BLaER1 treated with 17β-estradiol and CSF1 and Interleukin-3, amounts not matched to agents 10 nM and 100 nM (cell line): ENCODE data around the gene UBE2I.
"Not testable (repeated sequence)": the region's sequence is repeated elsewhere in the genome, so short reads cannot be mapped to it uniquely, and the experiment has no call there.

ENCODE experiments used
- H3K27ac ChIP-seq, 11 experiments: shearing (Covaris generic); formaldehyde crosslinking; 2 replicates each; pipeline ENCODE4 v1.8.1; 2022
- H3K27me3 ChIP-seq, 11 experiments: shearing (Covaris generic); formaldehyde crosslinking; 2 replicates each; pipeline ENCODE4 v1.8.1; 2022
- H3K36me3 ChIP-seq, 11 experiments: shearing (Covaris generic); formaldehyde crosslinking; 2 replicates each; pipeline ENCODE4 v1.8.1; 2022
- H3K4me1 ChIP-seq, 10 experiments: shearing (Covaris generic); formaldehyde crosslinking; 2 replicates each; pipeline ENCODE4 v1.8.1; 2022
- H3K4me2 ChIP-seq, 11 experiments: shearing (Covaris generic); formaldehyde crosslinking; 2 replicates each; pipeline ENCODE4 v1.8.1; 2022
- H3K4me3 ChIP-seq, 10 experiments: shearing (Covaris generic); formaldehyde crosslinking; 2 replicates each; pipeline ENCODE4 v1.8.1; 2022
- H3K9ac ChIP-seq, 11 experiments: shearing (Covaris generic); formaldehyde crosslinking; 2 replicates each; pipeline ENCODE4 v1.8.1; 2022
- H3K9me3 ChIP-seq, 11 experiments: shearing (Covaris generic); formaldehyde crosslinking; replicated peaks in 1 of 11; 2 replicates each; pipeline ENCODE4 v1.8.1; 2022
- H4K20me1 ChIP-seq, 11 experiments: shearing (Covaris generic); formaldehyde crosslinking; 2 replicates each; pipeline ENCODE4 v1.8.1; 2022
- Cebpa-rat ChIP-seq, 11 experiments: shearing (Covaris generic); IDR thresholded peaks; 2 replicates each; pipeline ENCODE4 v1.8.1; 2022

UBE2I gene

GRCh38 chr16:1325261-1325660 is 15.8 kb downstream of the UBE2I start:
- Histone ChIP-seq H4K20me1 (peaks cover 56 to 83% (median 76%) of the 10 kb centered on the region in 11 experiments), H3K27me3 (peaks cover 0 to 6% (median 4%) of the 10 kb centered on the region in 11 experiments; a peak in 15 of 22 replicates), H3K4me2 (peak overlapping the region in 6 of 11 experiments; percentile 4 to 51 (median 35); a peak in 8 of 22 replicates), H3K4me3 (no peak overlapping the region), H3K9ac (peak overlapping the region in 3 of 11 experiments; percentile 15 to 30 (median 23); a peak in 2 of 22 replicates), H3K36me3 (peaks cover 53 to 63% (median 58%) of the 10 kb centered on the region in 11 experiments), H3K4me1 (peaks cover 0 to 55% (median 25%) of the 10 kb centered on the region in 10 experiments; a peak in 14 of 20 replicates), H3K27ac (no peak overlapping the region), H3K9me3 (peaks cover 0 to 5% (median 4%) of the 10 kb centered on the region in 11 experiments; a peak in 17 of 22 replicates)
- no peak for TF ChIP-seq Cebpa-rat (IDR thresholded peaks at IDR 0.05)

- Histone ChIP-seq H3K27ac (no peak overlapping the region), H4K20me1 (peaks cover 51 to 80% (median 71%) of the 10 kb centered on the region in 11 experiments), H3K9me3 (peaks cover 0 to 9% (median 8%) of the 10 kb centered on the region in 11 experiments; a peak in 17 of 22 replicates), H3K36me3 (peaks cover 48 to 58% (median 53%) of the 10 kb centered on the region in 11 experiments), H3K9ac (peak overlapping the region in 3 of 11 experiments; percentile 15 to 30 (median 23); a peak in 2 of 22 replicates), H3K4me2 (peak overlapping the region in 6 of 11 experiments; percentile 4 to 51 (median 35); a peak in 8 of 22 replicates), H3K4me1 (peaks cover 0 to 51% (median 25%) of the 10 kb centered on the region in 10 experiments; a peak in 14 of 20 replicates), H3K4me3 (no peak overlapping the region), H3K27me3 (peaks cover under 1 to 12% (median 9%) of the 10 kb centered on the region in 11 experiments; a peak in 17 of 22 replicates)
- no peak for TF ChIP-seq Cebpa-rat (IDR thresholded peaks at IDR 0.05)
These were observed 16.4 kb downstream of the UBE2I start for GRCh38 chr16:1325673-1326371.

- Histone ChIP-seq H4K20me1 (peaks cover 45 to 79% (median 65%) of the 10 kb centered on the region in 11 experiments), H3K4me3 (no peak overlapping the region), H3K9ac (0 out of 22 replicates have a peak overlapping the region, but pooled peaks of 1 of the 11 experiments have one; percentile 30), H3K9me3 (peaks cover 0 to 9% (median 8%) of the 10 kb centered on the region in 11 experiments; a peak in 17 of 22 replicates), H3K4me1 (peaks cover 3 to 50% (median 29%) of the 10 kb centered on the region in 10 experiments), H3K27ac (no peak overlapping the region), H3K27me3 (peaks cover 6 to 17% (median 15%) of the 10 kb centered on the region in 11 experiments), H3K36me3 (peaks cover 42 to 52% (median 47%) of the 10 kb centered on the region in 11 experiments), H3K4me2 (peak overlapping the region in 5 of 11 experiments; percentile 4 to 40 (median 34); a peak in 5 of 22 replicates)
- TF ChIP-seq Cebpa-rat (IDR thresholded peaks at IDR 0.05): no peak
These were observed 17.0 kb downstream of the UBE2I start for GRCh38 chr16:1326391-1326790.

GRCh38 chr16:1326946-1327618 is 17.6 kb downstream of the UBE2I start:
- Histone ChIP-seq H3K4me3 (no peak overlapping the region), H4K20me1 (peaks cover 38 to 79% (median 62%) of the 10 kb centered on the region in 11 experiments), H3K27me3 (peaks cover 13 to 24% (median 22%) of the 10 kb centered on the region in 11 experiments), H3K36me3 (peaks cover 35 to 45% (median 40%) of the 10 kb centered on the region in 11 experiments), H3K4me2 (peak overlapping the region in 2 of 11 experiments; percentile 9 to 32; a peak in 2 of 22 replicates), H3K4me1 (peaks cover 10 to 57% (median 36%) of the 10 kb centered on the region in 10 experiments), H3K27ac (no peak overlapping the region), H3K9me3 (peaks cover 0 to 9% (median 8%) of the 10 kb centered on the region in 11 experiments; a peak in 17 of 22 replicates), H3K9ac (no peak overlapping the region)
- no peak for TF ChIP-seq Cebpa-rat (IDR thresholded peaks at IDR 0.05)

- no peak overlapping the region for H3K4me3 ChIP-seq
- no peak overlapping the region for H3K9ac ChIP-seq
- no peak overlapping the region for H3K27ac ChIP-seq
- peaks cover 30 to 40% (median 35%) of the 10 kb centered on the region in 11 experiments for H3K36me3 ChIP-seq
- H3K27me3 ChIP-seq: peaks cover 18 to 29% (median 27%) of the 10 kb centered on the region in 11 experiments
- H4K20me1 ChIP-seq: peaks cover 36 to 79% (median 62%) of the 10 kb centered on the region in 11 experiments
- H3K9me3 ChIP-seq: peaks cover 0 to 9% (median 8%) of the 10 kb centered on the region in 11 experiments; a peak in 17 of 22 replicates
- no peak for TF ChIP-seq Cebpa-rat (IDR thresholded peaks at IDR 0.05)
- peaks cover 15 to 60% (median 41%) of the 10 kb centered on the region in 10 experiments for H3K4me1 ChIP-seq
- no peak overlapping the region; a peak in 1 of 22 replicates for H3K4me2 ChIP-seq
These were observed 18.1 kb downstream of the UBE2I start for GRCh38 chr16:1327619-1327947.

- not testable (repeated sequence) for H3K4me3 ChIP-seq, H3K9ac ChIP-seq, H3K27ac ChIP-seq, H3K4me2 ChIP-seq
- Histone ChIP-seq H3K27me3 (peaks cover 23 to 35% (median 32%) of the 10 kb centered on the region in 11 experiments), H3K9me3 (peaks cover 0 to 12% (median 8%) of the 10 kb centered on the region in 11 experiments; a peak in 17 of 22 replicates), H3K36me3 (peaks cover 25 to 35% (median 30%) of the 10 kb centered on the region in 11 experiments), H3K4me1 (peaks cover 16 to 60% (median 46%) of the 10 kb centered on the region in 10 experiments), H4K20me1 (peaks cover 34 to 79% (median 62%) of the 10 kb centered on the region in 11 experiments)
These were observed 18.7 kb downstream of the UBE2I start for GRCh38 chr16:1328136-1328535.

GRCh38 chr16:1328961-1329360 is 19.5 kb downstream of the UBE2I start:
- peaks cover 0 to 14% (median 8%) of the 10 kb centered on the region in 11 experiments; a peak in 17 of 22 replicates for H3K9me3 ChIP-seq
- not testable (repeated sequence) for H3K9ac ChIP-seq

GRCh38 chr16:1330260-1330914 is 21.0 kb downstream of the UBE2I start:
- H3K9me3 ChIP-seq: peaks cover 0 to 14% (median 8%) of the 10 kb centered on the region in 11 experiments; a peak in 17 of 22 replicates
- peaks cover 46 to 57% (median 55%) of the 10 kb centered on the region in 11 experiments for H3K27me3 ChIP-seq
- no peak overlapping the region for H3K9ac ChIP-seq
- H4K20me1 ChIP-seq: peaks cover 14 to 77% (median 59%) of the 10 kb centered on the region in 11 experiments; a peak in 21 of 22 replicates
- no peak overlapping the region for H3K27ac ChIP-seq
- no peak overlapping the region for H3K4me2 ChIP-seq
- no peak for TF ChIP-seq Cebpa-rat (IDR thresholded peaks at IDR 0.05)
- H3K4me3 ChIP-seq: no peak overlapping the region
- peaks cover 16 to 59% (median 47%) of the 10 kb centered on the region in 10 experiments for H3K4me1 ChIP-seq
- peaks cover 3 to 12% (median 7%) of the 10 kb centered on the region in 11 experiments; a peak in 19 of 22 replicates for H3K36me3 ChIP-seq

More at GRCh38 chr16:1328961-1329360, 19.5 kb downstream of the UBE2I start:
- H3K27ac ChIP-seq, H3K4me3 ChIP-seq, H3K4me2 ChIP-seq: not testable (repeated sequence)
- Histone ChIP-seq H4K20me1 (peaks cover 26 to 77% (median 59%) of the 10 kb centered on the region in 11 experiments; a peak in 21 of 22 replicates), H3K27me3 (peaks cover 32 to 43% (median 41%) of the 10 kb centered on the region in 11 experiments), H3K36me3 (peaks cover 17 to 26% (median 22%) of the 10 kb centered on the region in 11 experiments), H3K4me1 (peaks cover 16 to 57% (median 44%) of the 10 kb centered on the region in 10 experiments)
